ENCODE measurements around the gene PLPP3.

Gene PLPP3

DNA sequence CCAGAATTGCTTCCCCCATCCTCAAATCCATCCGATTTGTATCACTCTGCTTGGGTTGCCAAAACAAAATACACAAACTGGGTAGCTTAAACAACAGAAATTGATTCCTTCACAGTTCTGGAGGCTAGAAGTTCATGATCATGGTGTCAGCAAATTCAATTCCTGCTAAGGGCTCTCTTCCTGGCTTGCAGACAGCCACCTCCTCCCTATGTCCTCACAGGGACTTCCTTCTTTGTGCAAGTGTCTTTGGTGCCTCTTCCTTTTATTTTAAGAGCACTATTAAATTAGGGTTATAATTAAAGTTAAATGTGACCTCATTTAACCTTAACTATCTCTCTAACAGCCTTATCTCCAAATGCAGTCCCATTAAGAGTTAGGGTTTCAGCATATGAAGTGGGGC, 112.8 kb downstream of the PLPP3 start:
- no peak for TF ChIP-seq GATA2 (IDR thresholded peaks at IDR 0.05; ENCODE audit: low read depth, low read length)
- TF ChIP-seq GATA3 (IDR thresholded peaks at IDR 0.05; ENCODE audit: low read depth, low read length), result no peak

- TF ChIP-seq GATA3 (IDR thresholded peaks at IDR 0.05; ENCODE audit: low read depth, low read length), result no peak
- TF ChIP-seq GATA2 (IDR thresholded peaks at IDR 0.05; ENCODE audit: low read depth, low read length), result no peak
Observed at GRCh38 chr1:56464294-56464693, 115.1 kb downstream of the PLPP3 start.

- TF ChIP-seq GATA3 (IDR thresholded peaks at IDR 0.05; ENCODE audit: low read depth, low read length) (no peak), GATA2 (IDR thresholded peaks at IDR 0.05; ENCODE audit: low read depth, low read length) (no peak)
Observed at GRCh38 chr1:56463376-56463775, 116.0 kb downstream of the PLPP3 start.

GRCh38 chr1:56462209-56462608, 117.2 kb downstream of the PLPP3 start:
- TF ChIP-seq GATA2 (IDR thresholded peaks at IDR 0.05; ENCODE audit: low read depth, low read length), result no peak
- no peak for TF ChIP-seq GATA3 (IDR thresholded peaks at IDR 0.05; ENCODE audit: low read depth, low read length)

DNA sequence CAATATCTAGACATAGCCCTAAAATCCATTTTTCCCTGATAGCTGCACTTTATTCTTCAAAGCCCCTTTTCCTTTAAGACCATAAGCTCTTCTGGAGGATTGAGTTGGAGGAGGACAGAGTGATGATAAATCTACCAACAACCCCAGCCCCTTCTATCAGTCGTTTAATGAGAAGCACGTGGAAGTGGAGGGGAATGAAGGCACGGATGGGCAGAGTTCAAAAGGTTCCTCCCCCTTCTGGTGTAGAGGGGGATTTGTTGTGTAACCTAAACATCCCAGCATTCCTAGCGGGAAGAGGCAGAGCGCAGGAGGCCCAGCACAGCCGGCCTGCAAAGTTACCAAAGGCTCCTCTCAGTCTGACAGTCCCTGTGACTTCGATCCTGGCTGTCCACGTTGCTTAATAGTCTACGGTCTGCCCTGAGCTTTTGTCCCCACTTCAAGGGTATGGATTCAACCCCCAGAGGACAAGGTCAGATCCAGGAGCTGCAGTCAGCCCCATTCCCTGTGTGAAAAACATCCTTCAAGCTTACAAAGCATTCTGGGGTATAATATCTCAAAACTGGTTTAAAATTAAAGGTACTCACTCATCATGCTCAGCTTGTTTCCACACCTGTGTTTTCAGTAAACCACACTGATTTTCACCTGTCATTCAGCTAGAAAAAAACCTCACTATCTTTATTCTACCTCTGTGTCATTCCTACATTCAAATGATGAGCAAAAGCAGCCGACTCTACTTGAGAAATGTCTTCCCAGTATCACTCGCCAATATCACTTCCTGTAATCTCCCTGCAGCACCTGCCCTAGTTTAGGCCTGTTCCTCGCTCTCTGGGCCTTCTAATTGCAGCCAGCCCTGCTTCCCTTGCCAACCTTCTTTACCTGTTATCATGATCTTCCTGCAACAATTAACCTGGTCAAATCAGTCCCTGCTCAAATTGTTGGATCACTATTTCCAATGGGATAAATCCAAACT, 117.9 kb downstream of the PLPP3 start:
- no peak for TF ChIP-seq GATA2 (IDR thresholded peaks at IDR 0.05; ENCODE audit: low read depth, low read length)
- no peak for TF ChIP-seq GATA3 (IDR thresholded peaks at IDR 0.05; ENCODE audit: low read depth, low read length)

DNA sequence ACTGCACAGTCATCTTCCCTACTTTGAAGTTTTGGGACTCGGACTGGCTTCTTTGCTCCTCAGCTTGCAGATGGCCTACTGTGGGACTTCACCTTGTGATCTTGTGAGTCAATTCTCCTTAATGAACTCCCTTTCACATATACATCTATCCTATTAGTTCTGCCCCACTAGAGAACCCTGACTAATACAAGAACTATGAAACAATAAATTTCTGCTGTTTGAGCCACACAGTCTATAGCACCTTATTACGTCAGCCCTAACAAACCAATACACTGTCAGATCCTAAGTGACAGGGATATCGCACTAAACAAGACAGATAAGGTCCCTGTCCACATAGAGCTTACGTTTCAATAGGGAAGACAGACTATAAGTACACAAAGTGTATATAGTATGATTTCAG, 120.1 kb downstream of the PLPP3 start:
- TF ChIP-seq GATA3 (IDR thresholded peaks at IDR 0.05; ENCODE audit: low read depth, low read length) (no peak), GATA2 (IDR thresholded peaks at IDR 0.05; ENCODE audit: low read depth, low read length) (no peak)

- TF ChIP-seq GATA3 (IDR thresholded peaks at IDR 0.05; ENCODE audit: low read depth, low read length) (no peak), GATA2 (IDR thresholded peaks at IDR 0.05; ENCODE audit: low read depth, low read length) (no peak)
Observed at GRCh38 chr1:56457756-56458375, 121.5 kb downstream of the PLPP3 start.

- TF ChIP-seq GATA3 (IDR thresholded peaks at IDR 0.05; ENCODE audit: low read depth, low read length), result no peak
- TF ChIP-seq GATA2 (IDR thresholded peaks at IDR 0.05; ENCODE audit: low read depth, low read length), result no peak
Observed at GRCh38 chr1:56456435-56457101, 122.8 kb downstream of the PLPP3 start.

DNA sequence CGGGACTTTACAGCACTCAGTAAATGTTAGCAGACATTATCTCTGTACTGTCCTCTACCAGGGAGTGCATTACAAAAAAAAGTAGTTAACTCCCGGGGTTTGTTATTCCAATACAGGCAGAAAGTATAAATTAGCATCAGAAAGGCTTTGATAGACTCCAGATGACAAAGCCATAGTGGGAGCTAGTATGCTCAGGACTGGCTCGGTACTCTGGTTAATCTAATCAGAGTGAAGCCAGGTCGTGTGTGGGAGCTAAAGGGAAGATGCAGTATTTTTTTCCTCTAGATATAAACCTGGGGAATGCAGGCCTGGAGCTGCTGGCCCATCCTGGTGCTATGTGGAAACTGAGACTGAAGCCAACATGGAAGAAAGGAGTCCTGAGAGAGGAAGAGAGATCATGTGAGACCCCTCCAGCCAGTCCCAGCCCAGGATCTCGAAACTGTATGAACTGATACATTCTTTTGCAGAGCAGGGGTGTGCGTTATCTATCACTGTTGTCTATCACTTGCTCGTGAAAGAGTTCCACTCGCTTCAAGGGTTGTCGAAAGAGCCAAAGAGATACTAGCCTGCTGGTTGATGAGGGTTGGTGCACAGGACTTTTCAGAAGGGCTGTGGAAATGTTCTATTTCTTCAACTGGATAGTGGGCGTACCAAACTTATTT, 125.8 kb downstream of the PLPP3 start:
- TF ChIP-seq GATA2 (IDR thresholded peaks at IDR 0.05; ENCODE audit: low read depth, low read length) (no peak), GATA3 (IDR thresholded peaks at IDR 0.05; ENCODE audit: low read depth, low read length) (no peak)

DNA sequence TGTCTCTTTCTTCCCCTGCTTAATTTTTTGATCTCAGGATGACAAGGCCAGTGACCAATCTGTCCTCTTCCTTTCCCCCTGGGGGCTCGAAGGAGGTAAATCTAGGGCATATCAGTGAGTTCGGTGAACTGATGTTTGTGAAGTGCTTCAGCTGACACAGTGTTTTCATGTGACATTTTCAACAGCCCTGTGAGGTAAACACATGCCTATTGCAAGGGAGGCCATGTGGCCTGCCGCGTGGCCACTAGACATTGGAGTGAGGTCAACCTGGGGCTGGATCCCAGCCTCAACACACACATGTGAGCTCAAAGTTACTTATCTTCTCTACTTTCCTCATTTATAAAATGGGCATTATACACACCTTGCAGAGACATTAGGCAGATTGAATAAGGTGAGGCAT, 126.3 kb downstream of the PLPP3 start:
- TF ChIP-seq GATA2 (IDR thresholded peaks at IDR 0.05; ENCODE audit: low read depth, low read length), result no peak
- no peak for TF ChIP-seq GATA3 (IDR thresholded peaks at IDR 0.05; ENCODE audit: low read depth, low read length)

- no peak for TF ChIP-seq GATA3 (IDR thresholded peaks at IDR 0.05; ENCODE audit: low read depth, low read length)
- no peak for TF ChIP-seq GATA2 (IDR thresholded peaks at IDR 0.05; ENCODE audit: low read depth, low read length)
Observed at GRCh38 chr1:56452027-56453011, 127.0 kb downstream of the PLPP3 start.

GRCh38 chr1:56451491-56451890, 127.9 kb downstream of the PLPP3 start:
- TF ChIP-seq GATA2 (IDR thresholded peaks at IDR 0.05; ENCODE audit: low read depth, low read length) (no peak), GATA3 (IDR thresholded peaks at IDR 0.05; ENCODE audit: low read depth, low read length) (no peak)
